HG03175 (cell line): ENCODE measurements around the gene DIP2C.

ENCODE experiments used
- ATAC-seq: cut with Tn5 transposase; IDR thresholded peaks from one replicate; pipeline ENCODE4 v1.9.1; 2021; ENCODE audit warnings: mild to moderate bottlenecking, moderate library complexity; ENCODE audit not compliant: unreplicated experiment

Gene DIP2C

DNA sequence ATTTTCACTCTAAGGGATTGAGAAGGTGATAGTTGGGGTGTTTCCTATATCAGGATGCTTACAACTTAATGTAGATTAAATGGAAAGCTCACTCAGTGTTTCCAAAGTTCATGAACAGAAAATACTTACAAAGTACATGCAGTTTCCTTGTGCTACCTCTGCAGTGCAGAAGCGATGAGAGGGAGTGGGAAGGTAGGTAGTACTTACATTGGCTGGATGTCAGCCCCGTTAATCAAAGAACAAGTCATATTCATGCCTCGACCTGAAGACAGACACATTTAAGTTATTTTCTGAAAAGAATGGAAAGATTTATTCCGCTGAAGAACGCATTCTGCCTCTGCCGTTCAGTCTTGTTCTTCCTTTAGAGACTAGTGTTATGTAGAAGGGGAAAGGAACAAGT is 461.1 kb downstream of the DIP2C start:
- ATAC-seq, result no peak

GRCh38 chr10:227014-227413 is 462.5 kb downstream of the DIP2C start:
- no peak for ATAC-seq

DNA sequence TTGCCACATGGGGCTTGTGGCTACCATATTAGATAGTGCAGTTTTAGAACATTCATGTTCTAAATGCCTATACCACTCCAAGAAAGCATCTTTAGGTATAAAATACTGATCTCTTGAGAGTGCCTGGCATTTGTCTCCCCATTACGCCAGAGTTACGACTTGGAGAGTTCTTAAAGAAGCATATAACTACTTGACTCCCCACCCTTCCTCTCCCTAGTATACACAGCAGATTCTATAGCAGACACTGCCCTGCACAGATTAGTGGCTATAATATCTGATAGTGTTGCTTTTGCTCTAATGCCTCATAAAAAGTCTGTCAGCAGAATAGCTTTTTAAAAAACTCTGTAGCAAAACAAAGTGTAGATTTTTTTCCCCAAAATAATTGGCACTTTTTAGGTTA is 463.4 kb downstream of the DIP2C start:
- no peak for ATAC-seq

- no peak for ATAC-seq
These were observed 464.9 kb downstream of the DIP2C start for GRCh38 chr10:224571-224970.
